H1 (cell line): ENCODE measurements around the gene SLC25A22. TPM values are rescaled to one million over a fixed set of nuclear protein-coding genes. Genes with fewer than 3 reads are reported as not detected.

Experiments used
- BACH1 ChIP-seq: IDR thresholded peaks from 2 replicates; pipeline ENCODE4 v1.6.1; 2012; ENCODE audit warnings: low read length, improper control_type of control experiment
- CBX5 ChIP-seq: fragments of 300-800, 300-1000 bp; sonication (generic); IDR thresholded peaks from 2 replicates; pipeline ENCODE4 v1.7.1; 2016; ENCODE audit warnings: antibody characterized with exemption, low read length, low read depth
- CHD2 ChIP-seq: IDR thresholded peaks from 2 replicates; pipeline ENCODE4 v1.6.1; 2012; ENCODE audit warnings: low read length, improper control_type of control experiment
- FOSL1 ChIP-seq: IDR thresholded peaks from 2 replicates; pipeline ENCODE4 v1.6.1; 2011; ENCODE audit warnings: mild to moderate bottlenecking, low read depth, low read length, moderate library complexity; ENCODE audit not compliant: insufficient read depth
- GABPA ChIP-seq: IDR thresholded peaks from 2 replicates; pipeline ENCODE4 v1.6.1; 2011; ENCODE audit warnings: mild to moderate bottlenecking, low read length, moderate library complexity, borderline replicate concordance; ENCODE audit not compliant: insufficient read depth
- MAX ChIP-seq: IDR thresholded peaks from 2 replicates; pipeline ENCODE4 v1.6.1; 2012; ENCODE audit warnings: inconsistent platforms
- NANOG ChIP-seq: IDR thresholded peaks from 2 replicates; pipeline ENCODE4 v1.6.1; 2011; ENCODE audit warnings: low read length, low read depth, mild to moderate bottlenecking, inconsistent platforms; ENCODE audit not compliant: insufficient read depth, poor library complexity, severe bottlenecking
- POLR2AphosphoS5 ChIP-seq: IDR thresholded peaks from 2 replicates; pipeline ENCODE4 v1.6.1; 2011; ENCODE audit warnings: low read depth, low read length
- POU5F1 ChIP-seq: IDR thresholded peaks from 2 replicates; pipeline ENCODE4 v1.6.1; 2011; ENCODE audit warnings: low read depth, mild to moderate bottlenecking, low read length, moderate library complexity
- RAD21 ChIP-seq, 2 experiments: IDR thresholded peaks in 1 of 2; conservative IDR thresholded peaks in 1 of 2; 2 replicates each; pipeline ENCODE4 v1.6.1; 2011; ENCODE audit warnings: low read depth in 2 of 2, low read length in 2 of 2, improper control_type of control experiment in 1 of 2, inconsistent platforms in 1 of 2, mild to moderate bottlenecking in 1 of 2, moderate library complexity in 1 of 2
- RNF2 ChIP-seq: fragments of 200-900, 300-1000 bp; sonication (generic); IDR thresholded peaks from 2 replicates; pipeline ENCODE4 v1.7.1; 2016; ENCODE audit warnings: borderline replicate concordance, low read depth, mild to moderate bottlenecking, antibody characterized with exemption, low read length; ENCODE audit not compliant: poor library complexity, severe bottlenecking; ENCODE audit errors: missing control alignments
- SAP30 ChIP-seq: fragments of 300-600 bp; sonication (generic); IDR thresholded peaks from 2 replicates; pipeline ENCODE4 v1.7.1; 2012; ENCODE audit warnings: low read length, moderate library complexity, mild to moderate bottlenecking, inconsistent platforms; ENCODE audit not compliant: insufficient read depth, insufficient replicate concordance
- SIN3A ChIP-seq, 2 experiments: IDR thresholded peaks in 1 of 2; conservative IDR thresholded peaks in 1 of 2; 2 replicates each; pipeline ENCODE4 v1.6.1; 2011 to 2012; ENCODE audit warnings: low read length in 2 of 2, improper control_type of control experiment in 1 of 2, low read depth in 1 of 2, mild to moderate bottlenecking in 1 of 2
- SP1 ChIP-seq: IDR thresholded peaks from 2 replicates; pipeline ENCODE4 v1.6.1; 2011; ENCODE audit warnings: low read depth, low read length
- SP2 ChIP-seq: IDR thresholded peaks from 2 replicates; pipeline ENCODE4 v1.6.1; 2012; ENCODE audit warnings: mild to moderate bottlenecking, low read length, inconsistent platforms
- SRF ChIP-seq: IDR thresholded peaks from 2 replicates; pipeline ENCODE4 v1.6.1; 2011; ENCODE audit warnings: mild to moderate bottlenecking, low read depth, low read length, moderate library complexity
- TAF1 ChIP-seq: IDR thresholded peaks from 2 replicates; pipeline ENCODE4 v1.6.1; 2011; ENCODE audit warnings: mild to moderate bottlenecking, low read depth, low read length
- TBP ChIP-seq: IDR thresholded peaks from 2 replicates; pipeline ENCODE4 v1.6.1; 2011; ENCODE audit warnings: low read depth, low read length, improper control_type of control experiment
- polyA plus RNA-seq, 7 experiments: library from polyadenylated mRNA; depleted of rRNA in 3 of 7; stranded (reverse) in 5 of 7; unstranded in 2 of 7; fragments of >200 nt in 5 of 7; fragments of 200-250 nt in 2 of 7; gene quantifications; 1 replicate in 5 of 7; 2 replicates in 1 of 7; 4 replicates in 1 of 7; pipeline versions ENCODE4 v1.2.1 to v1.2.3, GENCODE V29; 2011 to 2013; ENCODE audit warnings: missing spikeins in 2 of 7, mixed read lengths in 2 of 7
- total RNA-seq: library from RNA; stranded (reverse); fragmentation: NEBNext Ultra II Directional; extraction: Animal tissue kit (Norgen Biotek cat#: 25700); gene quantifications from 2 replicates; pipeline ENCODE4 v1.2.1, GENCODE V29; 2021
- TF ChIP-seq, protein P1 (sequence below): IDR thresholded peaks from 2 replicates; pipeline ENCODE4 v1.6.1; 2011; ENCODE audit warnings: low read length, improper control_type of control experiment

SLC25A22 gene
- total and polyA plus RNA-seq, 2 of the 8 experiments (the other 6 are each of a cell fraction or from before 2014, with no cell fraction given): 31.5 to 48.0 TPM

DNA sequence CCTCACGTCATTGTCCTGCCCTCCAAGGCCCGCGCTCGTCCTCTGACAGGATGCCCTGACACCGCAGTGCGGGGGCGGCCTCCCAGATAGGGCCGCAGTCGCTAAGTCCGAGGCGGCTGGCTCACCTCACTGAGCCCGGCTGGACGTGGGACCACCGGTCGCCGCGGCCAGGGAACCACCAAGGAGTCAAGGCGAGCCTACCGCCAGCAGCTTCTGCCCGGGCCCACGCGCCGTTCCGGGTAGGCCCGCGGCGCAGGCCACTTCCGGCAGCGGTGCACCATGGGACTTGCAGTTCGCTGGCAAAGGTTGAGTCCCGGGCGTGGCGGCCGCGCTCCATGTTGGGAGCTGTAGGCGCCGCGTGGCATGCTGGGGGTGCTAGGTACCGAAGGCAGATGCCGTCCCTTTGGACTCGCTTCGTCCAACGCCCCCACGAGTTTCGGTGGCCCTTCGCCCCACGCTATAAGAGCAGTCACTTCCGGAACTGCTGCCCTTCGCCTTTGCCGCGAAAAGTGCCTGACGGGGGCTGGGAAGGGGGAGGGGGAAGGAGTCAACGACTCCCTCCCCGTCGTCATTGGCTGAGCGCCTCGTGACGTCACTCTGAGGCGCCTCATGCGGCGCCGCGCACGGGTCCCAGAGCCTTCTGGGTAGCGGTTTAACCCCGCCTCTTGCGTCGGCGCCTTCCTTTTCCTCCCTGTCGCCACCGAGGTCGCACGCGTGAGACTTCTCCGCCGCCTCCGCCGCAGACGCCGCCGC lies 11.4 kb upstream of the SLC25A22 start, which contains the start of gene RPLP2 (continued):
- peak; percentile 82; the same call in 1 of the 2 replicates for TF ChIP-seq SP1
- 0 out of 2 replicates have a peak, but pooled peaks have one; percentile 5 for TF ChIP-seq BACH1
- TF ChIP-seq MAX: peak; percentile 84
- TF ChIP-seq CBX5: no peak
- no peak for TF ChIP-seq NANOG
- TF ChIP-seq POLR2AphosphoS5: peak; percentile 92
- peak; percentile 83 for TF ChIP-seq SRF
- TF ChIP-seq RNF2: no peak
- TF ChIP-seq TAF1: peak; percentile 99
- no peak for TF ChIP-seq FOSL1
- peak; percentile 91; the same call in 1 of the 2 replicates for TF ChIP-seq GABPA
- no peak for TF ChIP-seq SAP30
- no peak for TF ChIP-seq POU5F1
- peak; percentile 76 for TF ChIP-seq CHD2
- TF ChIP-seq TBP: peak; percentile 97
- TF ChIP-seq SIN3A (conservative IDR thresholded peaks at IDR 0.05 in 1 of 2, IDR thresholded peaks at IDR 0.05 in 1 of 2; ENCODE audit: low read depth in 1 of 2, low read length in 2 of 2): peak; percentile 72 to 96; a peak in 2 of 4 replicates
- TF ChIP-seq RAD21 (IDR thresholded peaks at IDR 0.05 in 1 of 2, conservative IDR thresholded peaks at IDR 0.05 in 1 of 2; ENCODE audit: low read depth in 2 of 2, low read length in 2 of 2): no peak
- TF ChIP-seq, protein P1, sequence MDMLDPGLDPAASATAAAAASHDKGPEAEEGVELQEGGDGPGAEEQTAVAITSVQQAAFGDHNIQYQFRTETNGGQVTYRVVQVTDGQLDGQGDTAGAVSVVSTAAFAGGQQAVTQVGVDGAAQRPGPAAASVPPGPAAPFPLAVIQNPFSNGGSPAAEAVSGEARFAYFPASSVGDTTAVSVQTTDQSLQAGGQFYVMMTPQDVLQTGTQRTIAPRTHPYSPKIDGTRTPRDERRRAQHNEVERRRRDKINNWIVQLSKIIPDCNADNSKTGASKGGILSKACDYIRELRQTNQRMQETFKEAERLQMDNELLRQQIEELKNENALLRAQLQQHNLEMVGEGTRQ: no peak
- TF ChIP-seq SP2: no peak
